DMS 273 (cell line): ENCODE data around the gene KANSL2.

Experiments
- DNase-seq: peaks from one replicate; lab custom pipeline; 2025; ENCODE audit not compliant: unreplicated experiment; lab: John Stamatoyannopoulos, UW

Gene KANSL2

GRCh38 chr12:48615681-48616080 is 66.4 kb downstream of the KANSL2 start:
- DNase-seq = no peak

GRCh38 chr12:48613321-48613720 is 68.7 kb downstream of the KANSL2 start:
- no peak for DNase-seq
